LHCN-M2 (cell line): ENCODE data around the gene TTLL11. TPM values are rescaled to one million over a fixed set of nuclear protein-coding genes. Genes with fewer than 3 reads are reported as not detected.

Experiments
- DNase-seq: peaks from one replicate; pipeline ENCODE4 v3.0.0-alpha.2; 2012; ENCODE audit warnings: low read depth
- total RNA-seq: library from RNA; depleted of rRNA; stranded (reverse); fragments of >200 nt; gene quantifications from 2 replicates; pipeline ENCODE4 v1.2.3, GENCODE V29; 2014

TTLL11 gene
- total RNA-seq, 1 experiment from 2014 or later: 3.4 TPM

- DNase-seq: no peak
Measured at GRCh38 chr9:121835587-121836365, 257.3 kb downstream of the TTLL11 start.

- no peak for DNase-seq
Measured at GRCh38 chr9:121833061-121833460, 260.0 kb downstream of the TTLL11 start.

- no peak for DNase-seq
Measured at GRCh38 chr9:121831869-121832268, 261.2 kb downstream of the TTLL11 start.

GRCh38 chr9:121830441-121831140 lies 262.5 kb downstream of the TTLL11 start:
- DNase-seq: no peak

- DNase-seq: no peak
Measured at GRCh38 chr9:121827251-121827967, 265.7 kb downstream of the TTLL11 start.

DNA sequence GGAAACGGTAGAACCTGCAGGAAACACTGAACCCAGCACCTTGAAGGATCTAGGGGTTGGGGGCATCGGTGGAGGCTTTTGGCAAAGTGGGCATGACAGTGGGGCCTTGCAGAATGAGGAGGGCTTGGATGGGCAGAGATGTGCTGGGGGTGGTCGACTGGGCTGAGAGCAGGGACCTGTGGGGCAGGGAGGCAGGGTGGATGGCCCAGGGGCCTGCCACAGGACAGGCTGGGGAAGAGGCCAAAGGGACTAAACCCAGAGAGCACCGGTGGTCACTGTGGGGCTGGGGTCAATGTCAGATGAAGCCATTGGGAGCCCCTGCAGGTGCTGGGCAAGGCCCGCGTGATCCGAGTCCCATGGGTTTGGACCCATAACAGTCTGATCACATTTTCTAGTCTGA lies 266.4 kb downstream of the TTLL11 start:
- no peak for DNase-seq

DNA sequence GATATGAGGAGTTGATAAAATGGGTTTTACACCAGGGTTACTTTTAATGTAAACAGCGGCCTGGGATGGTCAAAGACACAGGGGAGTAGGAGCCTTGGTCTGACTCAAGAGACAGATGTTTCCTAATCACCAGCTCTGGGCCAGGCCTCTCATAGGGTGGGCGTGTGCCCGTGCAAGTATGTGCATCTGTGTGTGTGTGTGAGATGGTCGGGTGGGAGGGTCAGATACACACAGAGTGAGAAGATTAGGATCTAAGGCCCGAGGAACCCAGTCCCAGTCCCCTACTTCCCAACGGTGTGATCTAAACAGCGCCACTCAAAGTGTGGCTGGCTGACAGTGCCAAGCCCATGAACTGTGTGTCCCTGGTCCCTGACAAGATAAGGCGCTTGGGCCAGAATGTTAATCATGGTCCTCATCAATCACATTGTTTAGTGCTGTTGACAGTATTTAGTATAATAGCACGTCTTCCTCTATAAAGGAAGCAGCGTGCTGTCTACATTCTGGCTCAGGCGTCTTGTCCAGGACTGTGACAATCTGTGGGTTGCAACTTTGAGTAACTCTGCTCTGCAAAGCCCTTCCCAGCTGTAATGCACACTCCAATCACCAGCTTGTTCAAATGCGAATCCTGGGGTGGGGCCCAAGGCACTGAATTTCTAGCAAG lies 267.9 kb downstream of the TTLL11 start:
- no peak for DNase-seq

DNA sequence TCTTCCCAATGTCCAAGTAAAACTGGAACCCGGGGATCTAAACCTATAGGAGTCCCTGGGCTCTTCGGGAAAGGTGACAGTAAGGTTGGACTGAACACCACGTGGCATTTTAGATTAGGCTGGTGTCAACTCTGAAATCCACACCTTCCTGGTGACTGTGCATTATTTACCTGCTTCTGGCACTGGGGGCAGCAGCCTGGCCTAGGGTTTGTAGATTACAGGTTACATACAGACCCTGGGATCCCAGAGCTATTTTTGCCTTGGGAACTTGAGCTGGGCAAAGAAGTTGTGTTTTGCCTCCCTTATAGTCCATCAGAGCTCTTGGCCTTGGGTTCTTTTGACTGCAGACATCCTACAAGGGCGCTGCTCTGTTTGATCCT lies 268.5 kb downstream of the TTLL11 start:
- no peak for DNase-seq

DNA sequence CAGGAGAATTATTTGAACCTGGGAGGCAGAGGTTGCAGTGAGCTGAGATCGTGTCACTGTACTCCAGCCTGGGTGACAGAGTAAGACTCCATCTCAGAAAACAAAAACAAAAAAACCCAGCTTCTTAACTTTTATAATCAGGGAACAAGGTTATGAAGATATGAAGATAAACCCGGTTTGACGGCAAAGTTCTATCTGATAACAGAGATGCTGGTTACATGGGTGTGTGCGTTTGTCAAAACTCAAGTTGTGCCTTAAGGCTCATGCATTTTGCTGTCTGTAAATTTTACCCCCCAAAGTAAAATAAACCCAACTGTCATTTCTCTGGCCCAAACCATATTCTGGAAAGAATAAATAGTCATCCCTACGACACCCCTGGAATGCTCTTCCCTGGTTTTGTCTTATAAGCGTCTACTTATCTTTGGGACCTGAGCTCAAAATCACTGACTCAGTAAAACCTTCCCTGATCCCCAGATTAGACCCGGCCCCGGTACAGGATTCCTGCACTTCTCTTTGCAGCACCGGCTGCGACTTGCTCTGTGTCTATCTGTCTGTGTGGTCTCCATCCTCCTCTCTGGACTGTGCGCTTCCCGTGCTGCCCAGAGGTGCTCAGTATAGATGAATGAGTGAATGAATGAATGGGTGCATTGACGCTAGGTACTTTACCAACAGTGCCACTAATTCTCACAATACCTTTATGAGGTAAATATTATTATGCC lies 269.5 kb downstream of the TTLL11 start:
- no peak for DNase-seq

DNA sequence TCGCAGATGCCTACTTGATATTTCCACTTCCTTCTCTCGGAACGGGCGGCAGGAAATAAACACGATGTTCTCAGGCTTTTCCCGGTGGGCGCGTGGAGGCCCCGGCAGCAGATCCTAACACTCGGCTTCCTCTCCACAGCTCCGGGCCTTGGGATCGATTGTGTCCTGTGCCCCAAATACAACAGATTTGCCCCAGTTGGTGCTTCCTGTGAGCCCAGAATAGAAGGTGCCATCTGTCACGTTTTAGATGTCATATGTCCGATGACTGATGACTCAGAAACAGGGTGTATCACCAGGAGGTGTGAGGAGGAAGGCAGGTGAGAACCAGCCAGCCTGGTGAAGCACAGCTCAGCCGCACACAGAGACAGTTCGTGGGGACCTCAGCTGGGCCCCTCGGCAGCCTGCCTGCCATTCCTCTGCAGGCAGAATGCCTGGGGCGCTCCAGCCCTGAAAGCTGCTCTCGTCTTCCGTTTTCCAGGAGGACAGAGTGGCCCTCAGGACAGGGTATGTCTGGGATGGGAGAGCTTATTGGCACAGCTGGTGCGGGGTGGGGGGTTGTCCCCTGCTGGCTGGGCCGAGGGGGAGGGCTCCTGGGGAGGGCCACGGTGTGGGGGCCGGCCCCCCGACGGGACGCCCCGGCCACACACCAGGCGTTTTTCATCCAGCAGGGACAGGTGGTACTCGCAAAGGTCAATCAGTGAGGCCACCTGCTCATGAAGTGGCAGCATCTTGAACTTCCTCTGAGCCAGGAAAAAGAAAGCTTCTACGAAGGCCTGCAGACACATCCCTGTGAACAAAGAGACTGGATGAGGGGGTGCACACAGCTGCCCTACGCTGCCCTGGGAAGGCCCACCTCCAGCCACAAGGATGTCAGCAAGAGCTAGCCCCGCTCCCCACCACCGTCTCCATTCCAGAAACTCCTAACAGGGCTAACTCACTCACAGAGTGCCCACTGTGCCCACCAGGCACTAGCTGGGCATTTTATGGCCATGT lies 270.7 kb downstream of the TTLL11 start:
- no peak for DNase-seq

- DNase-seq: no peak
Measured at GRCh38 chr9:121821326-121821725, 271.8 kb downstream of the TTLL11 start.

- no peak for DNase-seq
Measured at GRCh38 chr9:121820286-121821005, 272.7 kb downstream of the TTLL11 start.

GRCh38 chr9:121819428-121820231 lies 273.5 kb downstream of the TTLL11 start:
- no peak for DNase-seq

- no peak for DNase-seq
Measured at GRCh38 chr9:121818841-121819427, 274.2 kb downstream of the TTLL11 start.

GRCh38 chr9:121818016-121818661 lies 275.0 kb downstream of the TTLL11 start:
- DNase-seq: no peak

- DNase-seq: no peak
Measured at GRCh38 chr9:121817476-121817875, 275.6 kb downstream of the TTLL11 start.

GRCh38 chr9:121816845-121817450 lies 276.2 kb downstream of the TTLL11 start:
- no peak for DNase-seq
